Measurements from ENCODE around the gene LTBP1.

Gene LTBP1

GRCh38 chr2:33009249-33009648 is 62.5 kb downstream of the LTBP1 start:
- intact Hi-C loops (cut with DNase I; ENCODE audit: low total_unique reads) = no loop called here
- no peak overlapping the region for H3K4me3 ChIP-seq
- TF ChIP-seq, protein P1, sequence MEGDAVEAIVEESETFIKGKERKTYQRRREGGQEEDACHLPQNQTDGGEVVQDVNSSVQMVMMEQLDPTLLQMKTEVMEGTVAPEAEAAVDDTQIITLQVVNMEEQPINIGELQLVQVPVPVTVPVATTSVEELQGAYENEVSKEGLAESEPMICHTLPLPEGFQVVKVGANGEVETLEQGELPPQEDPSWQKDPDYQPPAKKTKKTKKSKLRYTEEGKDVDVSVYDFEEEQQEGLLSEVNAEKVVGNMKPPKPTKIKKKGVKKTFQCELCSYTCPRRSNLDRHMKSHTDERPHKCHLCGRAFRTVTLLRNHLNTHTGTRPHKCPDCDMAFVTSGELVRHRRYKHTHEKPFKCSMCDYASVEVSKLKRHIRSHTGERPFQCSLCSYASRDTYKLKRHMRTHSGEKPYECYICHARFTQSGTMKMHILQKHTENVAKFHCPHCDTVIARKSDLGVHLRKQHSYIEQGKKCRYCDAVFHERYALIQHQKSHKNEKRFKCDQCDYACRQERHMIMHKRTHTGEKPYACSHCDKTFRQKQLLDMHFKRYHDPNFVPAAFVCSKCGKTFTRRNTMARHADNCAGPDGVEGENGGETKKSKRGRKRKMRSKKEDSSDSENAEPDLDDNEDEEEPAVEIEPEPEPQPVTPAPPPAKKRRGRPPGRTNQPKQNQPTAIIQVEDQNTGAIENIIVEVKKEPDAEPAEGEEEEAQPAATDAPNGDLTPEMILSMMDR (IDR thresholded peaks at IDR 0.05) = no peak
- H3K36me3 ChIP-seq = no peaks in the 10 kb centered on the region
- H3K27me3 ChIP-seq = no peaks in the 10 kb centered on the region
- peaks cover 0 to 9% (median 0%) of the 10 kb centered on the region in 4 donors for H3K4me1 ChIP-seq
- no peak overlapping the region for H3K27ac ChIP-seq
- no peaks in the 10 kb centered on the region for H3K9me3 ChIP-seq
- no peak for DNase-seq

DNA sequence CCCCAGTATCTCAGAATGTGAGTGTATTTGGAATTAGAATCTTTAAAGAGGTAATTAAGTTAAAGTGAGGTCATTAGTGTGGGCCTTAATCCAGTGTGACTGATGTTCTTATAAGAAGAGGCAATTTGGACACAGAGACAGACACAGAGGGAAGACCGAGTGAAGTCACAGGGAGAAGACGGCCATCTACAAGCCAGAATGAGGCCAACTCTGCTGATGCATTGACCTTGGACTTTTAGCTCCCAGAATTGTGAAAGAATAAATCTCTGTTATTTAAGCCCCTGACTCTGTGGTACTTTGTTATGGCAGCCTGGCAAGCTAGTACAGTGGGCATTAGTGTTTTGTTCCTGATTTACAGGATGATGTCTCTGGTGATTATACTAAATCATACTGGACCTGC is 64.6 kb downstream of the LTBP1 start:
- Histone ChIP-seq H3K4me1 (peaks cover 0 to 27% (median 3%) of the 10 kb centered on the region in 4 donors), H3K27me3 (no peaks in the 10 kb centered on the region), H3K27ac (no peak overlapping the region), H3K36me3 (no peaks in the 10 kb centered on the region), H3K4me3 (no peak overlapping the region), H3K9me3 (no peaks in the 10 kb centered on the region)
- no peak for DNase-seq
- intact Hi-C loops (cut with DNase I; ENCODE audit: low total_unique reads) = no loop called here
- TF ChIP-seq, protein P1 (IDR thresholded peaks at IDR 0.05) = no peak

DNA sequence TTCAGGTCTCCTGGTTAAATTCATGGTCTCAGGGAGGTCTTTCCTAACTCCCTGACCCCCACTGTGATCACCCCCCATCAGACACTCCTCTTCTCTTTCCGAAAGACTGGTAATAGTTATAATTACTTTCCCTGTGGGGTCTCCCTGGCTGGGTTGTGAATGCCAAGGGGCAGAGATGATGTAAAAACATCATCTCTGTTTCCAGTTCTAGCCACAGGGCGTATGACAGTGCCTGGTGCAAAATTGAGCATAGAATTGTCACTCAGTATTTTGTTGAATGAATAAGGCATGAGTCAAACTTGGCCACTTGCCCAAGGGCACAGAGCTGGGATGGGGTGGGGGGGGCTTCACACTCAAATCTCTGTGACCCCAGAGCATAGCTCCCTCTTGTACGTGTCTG is 65.2 kb downstream of the LTBP1 start:
- no peak overlapping the region for H3K4me3 ChIP-seq
- peaks cover 0 to 27% (median 3%) of the 10 kb centered on the region in 4 donors for H3K4me1 ChIP-seq
- no peaks in the 10 kb centered on the region for H3K9me3 ChIP-seq
- no peaks in the 10 kb centered on the region for H3K27me3 ChIP-seq
- TF ChIP-seq, protein P1 (IDR thresholded peaks at IDR 0.05) = no peak
- no peak overlapping the region for H3K27ac ChIP-seq
- no peaks in the 10 kb centered on the region for H3K36me3 ChIP-seq
- DNase-seq = no peak
- intact Hi-C loops (cut with DNase I; ENCODE audit: low total_unique reads) = no loop called here

DNA sequence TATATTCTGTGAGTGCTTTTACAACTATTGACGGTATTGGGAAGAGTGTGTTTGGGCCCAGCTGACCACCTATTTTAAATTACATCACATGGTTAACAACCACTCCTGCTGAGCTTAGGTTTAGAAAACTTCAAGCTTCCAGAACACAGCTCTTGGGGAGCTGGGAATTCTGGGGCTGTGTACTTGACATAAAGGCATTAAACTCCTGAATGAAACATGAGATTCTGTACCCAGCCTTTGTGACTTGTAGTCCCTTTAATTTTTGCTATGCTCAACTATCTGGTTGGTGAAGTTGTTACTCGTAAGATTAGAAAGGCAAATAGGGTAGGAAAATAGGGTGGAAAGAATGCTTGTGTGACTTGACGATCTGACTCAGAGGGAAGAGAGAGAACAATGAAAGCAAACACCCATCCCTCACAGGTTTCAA is 66.9 kb downstream of the LTBP1 start:
- TF ChIP-seq, protein P1 (IDR thresholded peaks at IDR 0.05) = no peak
- H3K27ac ChIP-seq = peak overlapping the region in 1 of 2 donors; percentile 30

GRCh38 chr2:33014268-33014667 is 67.5 kb downstream of the LTBP1 start:
- Histone ChIP-seq H3K4me1 (peaks cover 0 to 34% (median 3%) of the 10 kb centered on the region in 4 donors), H3K9me3 (no peaks in the 10 kb centered on the region), H3K27ac (peak overlapping the region in 1 of 2 donors; percentile 30), H3K4me3 (no peak overlapping the region), H3K27me3 (no peaks in the 10 kb centered on the region), H3K36me3 (no peaks in the 10 kb centered on the region)
- intact Hi-C loops (cut with DNase I; ENCODE audit: low total_unique reads) = no loop called here
- TF ChIP-seq, protein P1 (IDR thresholded peaks at IDR 0.05) = no peak
- DNase-seq = no peak

More for the DNA sequence above, 66.9 kb downstream of the LTBP1 start:
- Histone ChIP-seq H3K27me3 (no peaks in the 10 kb centered on the region), H3K4me1 (peaks cover 0 to 33% (median 3%) of the 10 kb centered on the region in 4 donors), H3K4me3 (no peak overlapping the region), H3K36me3 (no peaks in the 10 kb centered on the region), H3K9me3 (no peaks in the 10 kb centered on the region)
- intact Hi-C loops (cut with DNase I; ENCODE audit: low total_unique reads) = no loop called here
- no peak for DNase-seq
